Uterus (tissue), 2 donors: ENCODE measurements around the gene INMT.

Source experiments
- CTCF ChIP-seq, 4 experiments: fragments of 200-600 bp in 2 of 4; fragments of 450-650 bp in 2 of 4; sonication (generic) in 2 of 4; IDR thresholded peaks; one replicate each; pipeline ENCODE4 v1.5.1; 2016 to 2019; ENCODE audit warnings: antibody characterized with exemption in 4 of 4, mild to moderate bottlenecking in 2 of 4, moderate library complexity in 1 of 4
- POLR2A ChIP-seq, 2 donors: fragments of 450-650 bp; IDR thresholded peaks; one replicate each; pipeline ENCODE4 v1.6.1; 2016; ENCODE audit warnings: antibody characterized with exemption in 2 of 2, mild to moderate bottlenecking in 1 of 2, moderate library complexity in 1 of 2

GRCh38 chr7:30739691-30740090 lies 12.2 kb upstream of the INMT start:
- TF ChIP-seq POLR2A (IDR thresholded peaks at IDR 0.05): no peak
- TF ChIP-seq CTCF (IDR thresholded peaks at IDR 0.05): no peak
